H9 (cell line): ENCODE measurements around the gene FCRL5. TPM values are rescaled to one million over a fixed set of nuclear protein-coding genes. Genes with fewer than 3 reads are reported as not detected.

Experiments used
- DNase-seq: peaks from one replicate; pipeline ENCODE4 v3.0.0-alpha.2; 2017
- H2AFZ ChIP-seq: one replicate; pipeline ENCODE4 v1.6.1; 2013; ENCODE audit warnings: mild to moderate bottlenecking, low read length, control low read depth, moderate library complexity
- H2AK5ac ChIP-seq: 2 replicates; pipeline ENCODE4 v1.6.1; 2013; ENCODE audit warnings: low read length, control low read depth, mixed read lengths; ENCODE audit not compliant: insufficient read length
- H2BK120ac ChIP-seq: one replicate; pipeline ENCODE4 v1.6.1; 2013; ENCODE audit warnings: low read depth, mild to moderate bottlenecking, low read length, control low read depth, inconsistent platforms; ENCODE audit not compliant: poor library complexity, severe bottlenecking
- H2BK12ac ChIP-seq: 2 replicates; pipeline ENCODE4 v1.6.1; 2013; ENCODE audit warnings: low read length, control low read depth, mixed read lengths, low read depth; ENCODE audit not compliant: insufficient read length
- H2BK15ac ChIP-seq: 2 replicates; pipeline ENCODE4 v1.6.1; 2013; ENCODE audit warnings: low read depth, low read length, control low read depth
- H2BK20ac ChIP-seq: one replicate; pipeline ENCODE4 v1.6.1; 2013; ENCODE audit warnings: low read depth, mild to moderate bottlenecking, low read length, control low read depth, inconsistent platforms; ENCODE audit not compliant: poor library complexity, severe bottlenecking
- H2BK5ac ChIP-seq: 2 replicates; pipeline ENCODE4 v1.6.1; 2013; ENCODE audit warnings: low read length, control low read depth, mixed read lengths; ENCODE audit not compliant: insufficient read length
- H3K14ac ChIP-seq: 2 replicates; pipeline ENCODE4 v1.6.1; 2013; ENCODE audit warnings: low read length, control low read depth; ENCODE audit not compliant: insufficient read depth
- H3K18ac ChIP-seq: 2 replicates; pipeline ENCODE4 v1.6.1; 2013; ENCODE audit warnings: low read depth, mild to moderate bottlenecking, mixed read lengths, low read length, control low read depth; ENCODE audit not compliant: insufficient read length
- H3K23ac ChIP-seq: 2 replicates; pipeline ENCODE4 v1.6.1; 2013; ENCODE audit warnings: low read length, control low read depth, mixed read lengths, low read depth; ENCODE audit not compliant: insufficient read length
- H3K23me2 ChIP-seq: 2 replicates; pipeline ENCODE4 v1.6.1; 2013; ENCODE audit warnings: low read depth, mild to moderate bottlenecking, mixed read lengths, low read length, control low read depth; ENCODE audit not compliant: insufficient read length, poor library complexity, severe bottlenecking
- H3K27ac ChIP-seq: 2 replicates; pipeline ENCODE4 v1.5.1; 2013; ENCODE audit warnings: low read length, control low read depth, mixed read lengths, low read depth; ENCODE audit not compliant: insufficient read length
- H3K27me3 ChIP-seq: 2 replicates; pipeline ENCODE4 v1.6.1; 2013; ENCODE audit warnings: low read length, control low read depth, inconsistent platforms; ENCODE audit not compliant: insufficient read depth
- H3K4ac ChIP-seq: 2 replicates; pipeline ENCODE4 v1.6.1; 2013; ENCODE audit warnings: low read depth, mild to moderate bottlenecking, control low read depth, inconsistent platforms, low read length, moderate library complexity
- H3K4me1 ChIP-seq: 2 replicates; pipeline ENCODE4 v1.6.1; 2013; ENCODE audit warnings: low read length, control low read depth, inconsistent platforms; ENCODE audit not compliant: insufficient read depth
- H3K4me2 ChIP-seq: 2 replicates; pipeline ENCODE4 v1.6.1; 2013; ENCODE audit warnings: low read length, control low read depth, mixed read lengths; ENCODE audit not compliant: insufficient read length, insufficient read depth
- H3K56ac ChIP-seq: 2 replicates; pipeline ENCODE4 v1.6.1; 2013; ENCODE audit warnings: low read depth, mild to moderate bottlenecking, mixed read lengths, low read length, control low read depth; ENCODE audit not compliant: insufficient read length
- H3K79me1 ChIP-seq: 2 replicates; pipeline ENCODE4 v1.6.1; 2013; ENCODE audit warnings: low read depth, mild to moderate bottlenecking, moderate library complexity, low read length, control low read depth, inconsistent platforms; ENCODE audit not compliant: insufficient read depth, poor library complexity, severe bottlenecking
- H3K79me2 ChIP-seq: 2 replicates; pipeline ENCODE4 v1.6.1; 2013; ENCODE audit warnings: low read length, control low read depth, inconsistent platforms; ENCODE audit not compliant: insufficient read depth
- H3K9ac ChIP-seq: 2 replicates; pipeline ENCODE4 v1.6.1; 2013; ENCODE audit warnings: low read length, control low read depth, mixed read lengths; ENCODE audit not compliant: insufficient read length; ENCODE audit errors: extremely low read depth
- H3K9me3 ChIP-seq: one replicate; pipeline ENCODE4 v1.6.1; 2013; ENCODE audit warnings: low read depth, low read length, inconsistent platforms; ENCODE audit not compliant: control insufficient read depth
- H3T11ph ChIP-seq: one replicate; pipeline ENCODE4 v1.6.1; 2013; ENCODE audit warnings: mild to moderate bottlenecking, low read length, control low read depth, inconsistent platforms
- H4K20me1 ChIP-seq: one replicate; pipeline ENCODE4 v1.6.1; 2013; ENCODE audit not compliant: control insufficient read depth, insufficient read length, insufficient read depth
- H4K5ac ChIP-seq: 2 replicates; pipeline ENCODE4 v1.6.1; 2013; ENCODE audit warnings: low read depth, mild to moderate bottlenecking, mixed read lengths, low read length, control low read depth; ENCODE audit not compliant: insufficient read length
- H4K8ac ChIP-seq: replicated peaks from 2 replicates; pipeline ENCODE4 v1.6.1; 2013; ENCODE audit warnings: low read length, control low read depth, mixed read lengths, low read depth; ENCODE audit not compliant: insufficient read length
- H4K91ac ChIP-seq: 2 replicates; pipeline ENCODE4 v1.6.1; 2013; ENCODE audit warnings: low read depth, mild to moderate bottlenecking, moderate library complexity, mixed read lengths, low read length, control low read depth; ENCODE audit not compliant: insufficient read length
- H3K27ac Mint-ChIP-seq, 3 experiments: 2 replicates in 2 of 3; 3 replicates in 1 of 3; pipeline ENCODE4 v1.8.0; 2020 to 2021; ENCODE audit warnings: mixed read lengths in 3 of 3, mild to moderate bottlenecking in 1 of 3, moderate library complexity in 1 of 3
- H3K27me3 Mint-ChIP-seq: 2 replicates; pipeline ENCODE4 v1.8.0; 2021; ENCODE audit warnings: low read depth, mild to moderate bottlenecking, moderate library complexity, mixed read lengths
- H3K36me3 Mint-ChIP-seq, 3 experiments: 2 replicates in 2 of 3; 3 replicates in 1 of 3; pipeline ENCODE4 v1.8.0; 2020 to 2021; ENCODE audit warnings: low read depth in 3 of 3, mixed read lengths in 3 of 3; ENCODE audit not compliant: insufficient read depth in 1 of 3
- H3K4me1 Mint-ChIP-seq, 2 experiments: 2 replicates each; pipeline ENCODE4 v1.8.0; 2020; ENCODE audit warnings: mixed read lengths in 2 of 2
- H3K4me3 Mint-ChIP-seq, 2 experiments: 2 replicates in 1 of 2; 3 replicates in 1 of 2; pipeline ENCODE4 v1.8.0; 2020 to 2021; ENCODE audit warnings: mild to moderate bottlenecking in 2 of 2, mixed read lengths in 2 of 2, moderate library complexity in 1 of 2
- H3K9me3 Mint-ChIP-seq, 2 experiments: 2 replicates in 1 of 2; 3 replicates in 1 of 2; pipeline ENCODE4 v1.8.0; 2020; ENCODE audit warnings: mild to moderate bottlenecking in 2 of 2, mixed read lengths in 2 of 2, moderate library complexity in 1 of 2
- total RNA-seq: library from RNA; stranded (reverse); gene quantifications from 2 replicates; pipeline ENCODE4 v1.2.1, GENCODE V29; 2021
- TF ChIP-seq, protein P1 (sequence below): fragments of 200-600 bp; sonication (generic); conservative IDR thresholded peaks from 3 replicates; pipeline ENCODE4 v1.8.0; 2021; ENCODE audit warnings: antibody characterized with exemption, mild to moderate bottlenecking

Gene FCRL5
- total RNA-seq, 1 experiment from 2014 or later = 0.98 TPM

- no peak overlapping the region for H3K4ac ChIP-seq
- no peaks in the 10 kb centered on the region for H3K79me2 ChIP-seq
- H2BK120ac ChIP-seq = no peak overlapping the region
- no peak overlapping the region for H4K5ac ChIP-seq
- H3T11ph ChIP-seq = no peak overlapping the region
- no peak overlapping the region for H3K9ac ChIP-seq
- no peak overlapping the region for H4K8ac ChIP-seq
- no peak for DNase-seq
- no peaks in the 10 kb centered on the region for H3K27me3 ChIP-seq
- H3K79me1 ChIP-seq = no peaks in the 10 kb centered on the region
- H2AFZ ChIP-seq = no peak overlapping the region
- Mint-ChIP-seq H3K4me3 (no peak overlapping the region), H3K36me3 (peaks cover 0 to 7% (median 7%) of the 10 kb centered on the region in 3 experiments; a peak in 6 of 7 replicates), H3K27ac (no peak overlapping the region), H3K9me3 (peaks cover 13 to 16% of the 10 kb centered on the region in 2 experiments), H3K27me3 (no peaks in the 10 kb centered on the region), H3K4me1 (peaks cover 8 to 11% of the 10 kb centered on the region in 2 experiments)
- H2BK20ac ChIP-seq = no peak overlapping the region
- H2AK5ac ChIP-seq = no peak overlapping the region
- no peaks in the 10 kb centered on the region for H3K4me1 ChIP-seq
- H3K27ac ChIP-seq = no peak overlapping the region
- no peak overlapping the region for H4K91ac ChIP-seq
- H2BK5ac ChIP-seq = no peak overlapping the region
- H3K18ac ChIP-seq = no peak overlapping the region
- H2BK15ac ChIP-seq = no peak overlapping the region
- no peak overlapping the region for H2BK12ac ChIP-seq
- no peaks in the 10 kb centered on the region for H3K9me3 ChIP-seq
- no peak overlapping the region for H3K23ac ChIP-seq
- no peak overlapping the region for H3K56ac ChIP-seq
- H3K14ac ChIP-seq = no peak overlapping the region
- no peaks in the 10 kb centered on the region for H3K23me2 ChIP-seq
- H4K20me1 ChIP-seq = no peaks in the 10 kb centered on the region
- no peak overlapping the region for H3K4me2 ChIP-seq
- TF ChIP-seq, protein P1, sequence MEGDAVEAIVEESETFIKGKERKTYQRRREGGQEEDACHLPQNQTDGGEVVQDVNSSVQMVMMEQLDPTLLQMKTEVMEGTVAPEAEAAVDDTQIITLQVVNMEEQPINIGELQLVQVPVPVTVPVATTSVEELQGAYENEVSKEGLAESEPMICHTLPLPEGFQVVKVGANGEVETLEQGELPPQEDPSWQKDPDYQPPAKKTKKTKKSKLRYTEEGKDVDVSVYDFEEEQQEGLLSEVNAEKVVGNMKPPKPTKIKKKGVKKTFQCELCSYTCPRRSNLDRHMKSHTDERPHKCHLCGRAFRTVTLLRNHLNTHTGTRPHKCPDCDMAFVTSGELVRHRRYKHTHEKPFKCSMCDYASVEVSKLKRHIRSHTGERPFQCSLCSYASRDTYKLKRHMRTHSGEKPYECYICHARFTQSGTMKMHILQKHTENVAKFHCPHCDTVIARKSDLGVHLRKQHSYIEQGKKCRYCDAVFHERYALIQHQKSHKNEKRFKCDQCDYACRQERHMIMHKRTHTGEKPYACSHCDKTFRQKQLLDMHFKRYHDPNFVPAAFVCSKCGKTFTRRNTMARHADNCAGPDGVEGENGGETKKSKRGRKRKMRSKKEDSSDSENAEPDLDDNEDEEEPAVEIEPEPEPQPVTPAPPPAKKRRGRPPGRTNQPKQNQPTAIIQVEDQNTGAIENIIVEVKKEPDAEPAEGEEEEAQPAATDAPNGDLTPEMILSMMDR = no peak
Observed at GRCh38 chr1:157482174-157482573, 70.1 kb downstream of the FCRL5 start.
